Measurements from ENCODE around the gene DNAH14. TPM values are rescaled to one million over a fixed set of nuclear protein-coding genes. Genes with fewer than 3 reads are reported as not detected.
A peak's percentile ranks its signal among the peaks of the same experiment; 100 is the strongest.

Gene DNAH14
- total RNA-seq, 2 donors from 2014 or later, result 36.6 to 41.6 TPM

- DNase-seq, result no peak
- no peak overlapping the region for H3K9ac ChIP-seq (ENCODE audit: extremely low read depth, low read length, poor library complexity, severe bottlenecking)
- H3K4me1 ChIP-seq (ENCODE audit: control insufficient read depth, insufficient read depth, low read length), result no peaks in the 10 kb centered on the region
- peaks cover 7% of the 10 kb centered on the region for H3K9me3 ChIP-seq (ENCODE audit: control insufficient read depth, low read length)
- Mint-ChIP-seq H3K27ac (no peak overlapping the region), H3K27me3 (ENCODE audit: insufficient read depth) (peaks cover 32% of the 10 kb centered on the region), H3K9me3 (peaks cover 16% of the 10 kb centered on the region), H3K4me3 (no peak overlapping the region), H3K36me3 (ENCODE audit: low read depth) (no peaks in the 10 kb centered on the region), H3K4me1 (peaks cover 3% of the 10 kb centered on the region)
- no peak overlapping the region for H3K4me3 ChIP-seq (ENCODE audit: low read length)
- no peak for TF ChIP-seq CTCF (conservative IDR thresholded peaks at IDR 0.05)
- no peaks in the 10 kb centered on the region for H3K36me3 ChIP-seq (ENCODE audit: control insufficient read depth, insufficient read depth, low read length)
- H3K27ac ChIP-seq (ENCODE audit: low read depth, low read length), result no peak overlapping the region
- H3K27me3 ChIP-seq (ENCODE audit: control insufficient read depth, insufficient read depth, low read length, poor library complexity, severe bottlenecking), result no peaks in the 10 kb centered on the region
- 60% methylated on average over 1 of the region's 1 CpG; no CpG with 5 or more reads in 1 of the 2 experiments for whole genome bisulfite sequencing, 2 experiments (ENCODE audit: insufficient coverage in 1 of 2, insufficient read length in 1 of 2)
These were observed 506.0 kb downstream of the DNAH14 start for GRCh38 chr1:225435487-225435886.

GRCh38 chr1:225435957-225436392 is 506.5 kb downstream of the DNAH14 start:
- WGBS, 2 experiments (ENCODE audit: insufficient coverage in 1 of 2, insufficient read length in 1 of 2), result 78 to 81% methylated on average over 6 of the region's 6 CpGs
- TF ChIP-seq CTCF (conservative IDR thresholded peaks at IDR 0.05), result no peak
- peaks cover 28% of the 10 kb centered on the region for H3K27me3 Mint-ChIP-seq (ENCODE audit: insufficient read depth)
- no peaks in the 10 kb centered on the region for H3K36me3 Mint-ChIP-seq (ENCODE audit: low read depth)
- no peaks in the 10 kb centered on the region for H3K4me1 ChIP-seq (ENCODE audit: control insufficient read depth, insufficient read depth, low read length)
- no peak overlapping the region for H3K27ac ChIP-seq (ENCODE audit: low read depth, low read length)
- no peak overlapping the region for H3K4me3 Mint-ChIP-seq
- peaks cover 2% of the 10 kb centered on the region for H3K9me3 ChIP-seq (ENCODE audit: control insufficient read depth, low read length)
- H3K4me3 ChIP-seq (ENCODE audit: low read length), result no peak overlapping the region
- no peaks in the 10 kb centered on the region for H3K27me3 ChIP-seq (ENCODE audit: control insufficient read depth, insufficient read depth, low read length, poor library complexity, severe bottlenecking)
- H3K36me3 ChIP-seq (ENCODE audit: control insufficient read depth, insufficient read depth, low read length), result no peaks in the 10 kb centered on the region
- H3K4me1 Mint-ChIP-seq, result peaks cover 3% of the 10 kb centered on the region
- DNase-seq, result no peak
- H3K9ac ChIP-seq (ENCODE audit: extremely low read depth, low read length, poor library complexity, severe bottlenecking), result no peak overlapping the region
- peaks cover 12% of the 10 kb centered on the region for H3K9me3 Mint-ChIP-seq
- H3K27ac Mint-ChIP-seq, result no peak overlapping the region

- Mint-ChIP-seq H3K4me3 (no peak overlapping the region), H3K4me1 (peaks cover 5% of the 10 kb centered on the region), H3K9me3 (no peaks in the 10 kb centered on the region), H3K27me3 (ENCODE audit: insufficient read depth) (peaks cover 20% of the 10 kb centered on the region), H3K36me3 (ENCODE audit: low read depth) (no peaks in the 10 kb centered on the region), H3K27ac (no peak overlapping the region)
- Histone ChIP-seq H3K9ac (ENCODE audit: extremely low read depth, low read length, poor library complexity, severe bottlenecking) (no peak overlapping the region), H3K9me3 (ENCODE audit: control insufficient read depth, low read length) (no peaks in the 10 kb centered on the region), H3K4me1 (ENCODE audit: control insufficient read depth, insufficient read depth, low read length) (no peaks in the 10 kb centered on the region), H3K27ac (ENCODE audit: low read depth, low read length) (no peak overlapping the region), H3K36me3 (ENCODE audit: control insufficient read depth, insufficient read depth, low read length) (no peaks in the 10 kb centered on the region), H3K4me3 (ENCODE audit: low read length) (no peak overlapping the region), H3K27me3 (ENCODE audit: control insufficient read depth, insufficient read depth, low read length, poor library complexity, severe bottlenecking) (no peaks in the 10 kb centered on the region)
- peak; percentile 78 for DNase-seq
- WGBS, 2 experiments (ENCODE audit: insufficient coverage in 1 of 2, insufficient read length in 1 of 2), result 93 to 95% methylated on average over 3 to 5 of the region's 5 CpGs
- TF ChIP-seq CTCF (conservative IDR thresholded peaks at IDR 0.05), result peak; percentile 77
These were observed 508.4 kb downstream of the DNAH14 start for GRCh38 chr1:225437710-225438437.
